ENCODE measurements around the gene CREG2.
A peak's percentile ranks its signal among the peaks of the same experiment; 100 is the strongest.
"Not testable (repeated sequence)": the region's sequence is repeated elsewhere in the genome, so short reads cannot be mapped to it uniquely, and the experiment has no call there.

The CREG2 gene

DNA sequence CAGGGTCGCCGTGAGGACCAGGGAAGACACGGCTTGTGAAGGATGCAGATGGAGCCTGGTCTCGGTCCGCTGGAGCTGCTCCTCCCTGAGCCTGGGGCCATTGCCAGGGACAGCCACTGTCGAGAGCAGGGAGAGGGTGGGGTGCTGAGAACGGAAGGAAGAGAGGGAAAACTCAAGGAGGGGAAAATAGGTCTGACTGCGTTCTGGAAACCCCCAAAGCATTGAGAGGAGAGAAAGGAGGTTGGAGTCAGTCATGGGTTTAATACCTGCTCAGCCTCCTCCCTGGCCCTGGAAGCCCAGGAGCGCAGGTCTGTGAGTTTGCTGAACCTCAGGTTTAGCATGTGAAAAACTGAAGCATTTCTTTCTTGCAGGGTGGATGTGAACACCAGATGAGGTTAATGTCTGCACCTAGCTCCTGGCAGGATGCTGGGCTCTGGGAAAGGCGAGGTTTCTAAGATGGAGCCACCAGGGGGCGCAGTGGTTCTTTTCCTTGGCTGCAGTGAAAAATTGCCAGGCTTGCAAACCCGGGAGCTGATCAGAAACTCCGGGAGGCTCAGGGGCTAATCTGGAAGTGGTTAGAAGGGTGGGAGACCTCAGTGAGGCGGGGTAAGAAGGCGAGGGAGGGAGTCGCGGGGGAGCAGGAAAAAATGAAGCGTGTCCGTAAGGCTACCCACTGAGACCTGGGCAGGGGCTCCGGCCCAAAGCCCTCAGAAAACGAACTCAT lies 45.2 kb downstream of the CREG2 start:
- DNase-seq, result peak; percentile 82

DNA sequence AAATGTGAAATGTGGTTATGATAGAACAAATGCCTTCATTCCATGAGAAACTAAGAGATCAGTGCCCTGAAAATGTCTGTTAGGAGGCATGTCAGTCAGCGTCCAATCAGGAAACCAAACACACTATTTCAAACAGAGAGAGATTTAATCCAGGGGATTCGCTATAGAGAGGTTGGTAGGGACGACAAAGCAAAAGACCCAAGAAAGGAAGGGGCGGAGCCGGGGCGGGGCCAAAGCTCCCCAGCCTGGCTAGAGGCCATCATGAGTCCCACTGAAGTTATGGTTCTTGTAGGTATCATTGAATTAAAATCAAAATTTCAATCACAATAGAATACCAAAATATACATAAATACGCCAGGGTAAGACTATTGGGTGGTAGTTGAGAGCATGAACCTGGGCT lies 45.9 kb downstream of the CREG2 start:
- DNase-seq, result peak; percentile 44

DNA sequence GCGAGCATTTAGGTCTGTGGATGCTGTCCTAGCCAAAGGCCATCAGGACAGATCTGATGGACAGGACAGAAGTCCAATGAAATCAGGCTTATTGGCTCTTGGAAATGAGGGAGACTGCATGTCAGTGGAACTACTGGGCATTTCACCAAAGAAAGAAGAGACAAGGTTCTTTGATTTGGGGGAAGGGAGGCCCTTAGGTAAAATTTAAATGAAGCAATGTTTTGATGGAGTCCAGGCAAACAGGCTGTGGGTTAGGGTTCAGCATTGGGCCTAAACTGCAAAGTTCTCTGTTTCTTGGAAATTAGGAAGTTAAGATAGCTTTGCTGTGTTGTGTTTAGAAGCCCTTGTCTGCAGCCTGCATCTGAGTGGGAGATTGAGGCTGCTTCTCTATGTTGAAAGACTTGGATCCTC lies 47.2 kb downstream of the CREG2 start:
- peak; percentile 53 for DNase-seq

DNA sequence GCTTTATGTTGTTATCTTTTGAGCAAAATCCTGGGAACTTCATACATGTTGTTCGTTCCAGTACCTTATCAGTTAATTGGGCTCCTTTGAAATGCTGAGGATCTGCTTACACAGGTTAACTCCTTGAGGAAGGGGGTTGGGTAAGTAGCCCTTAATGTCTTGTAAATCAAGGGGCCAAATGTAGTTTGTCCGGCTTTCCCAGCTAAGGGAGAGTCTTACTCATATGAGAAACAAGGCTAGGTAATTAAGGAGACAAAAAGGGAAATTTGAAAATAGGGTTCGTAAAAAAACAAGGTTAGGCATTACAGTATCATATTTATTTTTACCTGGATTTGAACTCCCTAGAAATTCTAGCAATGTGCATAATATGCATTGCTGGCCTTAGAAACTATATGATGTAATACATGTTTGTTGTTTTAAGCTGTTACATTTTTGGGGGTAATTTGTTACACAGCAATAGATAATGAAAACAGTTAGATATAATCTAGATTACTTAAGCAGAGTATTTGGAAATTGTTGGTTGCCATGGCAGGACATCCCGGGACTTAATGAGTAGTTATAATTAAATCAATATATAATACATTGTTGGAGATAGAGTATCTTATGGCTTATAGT lies 47.9 kb downstream of the CREG2 start:
- no peak for DNase-seq

DNA sequence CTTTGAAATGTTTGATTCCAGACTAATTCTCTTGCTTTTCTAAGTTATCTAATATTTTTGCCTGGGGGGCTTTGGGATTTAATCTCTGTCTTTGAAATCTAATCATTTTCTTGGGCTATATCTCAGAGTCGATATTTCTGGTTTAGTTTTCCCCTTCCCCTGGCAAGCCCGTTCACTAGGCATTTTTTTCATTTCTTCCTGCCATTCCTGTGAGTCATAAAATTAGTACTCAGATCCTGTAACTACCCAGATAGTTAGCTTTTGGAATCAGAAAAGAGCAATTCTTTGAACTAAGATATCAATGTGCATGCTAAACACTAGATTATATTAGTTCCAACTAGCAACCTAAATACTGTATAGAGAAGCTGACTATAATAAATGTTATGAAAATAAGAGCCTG lies 49.4 kb downstream of the CREG2 start:
- no peak for DNase-seq

DNA sequence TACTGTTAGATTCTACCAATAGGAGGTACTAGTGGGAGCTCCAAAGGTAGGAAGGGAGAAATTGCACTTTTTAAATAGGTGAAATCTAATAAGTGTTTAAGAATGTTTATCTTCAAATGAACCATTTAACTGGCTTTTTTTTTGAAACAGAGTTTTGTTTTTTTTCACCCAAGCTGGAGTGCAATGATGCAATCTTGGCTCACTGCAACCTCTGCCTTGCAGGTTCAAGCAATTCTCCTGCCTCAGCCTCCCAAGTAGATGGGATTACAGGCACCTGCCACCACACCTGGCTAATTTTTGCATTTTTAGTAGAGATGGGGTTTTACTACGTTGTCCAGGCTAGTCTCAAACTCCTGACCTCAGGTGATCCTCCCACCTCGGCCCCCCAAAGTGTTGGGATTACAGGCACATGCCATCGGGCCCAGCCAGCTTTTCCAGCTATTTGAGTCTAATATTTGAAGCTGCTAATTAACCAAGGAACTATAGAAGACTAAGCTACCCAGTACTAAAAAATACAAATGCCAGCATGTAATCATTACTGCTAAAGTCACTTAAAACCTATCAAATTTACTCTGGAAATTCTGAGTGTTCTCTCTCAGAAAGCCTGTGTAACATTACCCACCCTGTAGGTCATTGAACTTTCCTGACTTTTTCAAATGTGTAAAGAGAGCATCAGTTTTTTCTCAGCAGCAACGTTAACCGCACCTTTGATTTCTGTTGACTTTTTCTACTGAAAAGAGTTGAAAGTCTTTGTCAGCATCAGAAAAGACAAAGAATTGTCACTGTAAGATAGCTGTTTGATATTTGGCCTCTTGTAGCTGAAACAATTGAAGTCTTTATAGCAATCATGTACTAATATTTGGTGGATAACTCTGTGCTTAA lies 54.2 kb downstream of the CREG2 start:
- no peak for DNase-seq

DNA sequence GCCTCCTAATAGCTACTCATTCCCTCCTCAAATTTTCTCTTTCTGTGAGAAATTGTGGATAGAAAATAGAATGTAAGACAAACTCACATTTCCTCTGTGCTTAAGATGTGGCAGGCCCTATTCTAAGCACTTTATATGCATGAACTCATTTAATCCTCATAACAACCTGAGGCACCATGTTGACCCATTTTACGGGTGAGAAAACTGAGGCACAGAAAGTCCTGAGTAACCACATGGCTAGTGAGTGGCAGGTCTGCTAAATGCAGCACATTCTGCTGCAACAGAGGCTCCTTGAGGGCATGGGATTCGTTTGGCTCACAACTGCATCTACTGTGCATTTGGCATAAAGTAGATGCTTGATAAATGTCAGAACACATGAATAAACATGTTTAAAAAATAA lies 56.1 kb downstream of the CREG2 start:
- no peak for DNase-seq

DNA sequence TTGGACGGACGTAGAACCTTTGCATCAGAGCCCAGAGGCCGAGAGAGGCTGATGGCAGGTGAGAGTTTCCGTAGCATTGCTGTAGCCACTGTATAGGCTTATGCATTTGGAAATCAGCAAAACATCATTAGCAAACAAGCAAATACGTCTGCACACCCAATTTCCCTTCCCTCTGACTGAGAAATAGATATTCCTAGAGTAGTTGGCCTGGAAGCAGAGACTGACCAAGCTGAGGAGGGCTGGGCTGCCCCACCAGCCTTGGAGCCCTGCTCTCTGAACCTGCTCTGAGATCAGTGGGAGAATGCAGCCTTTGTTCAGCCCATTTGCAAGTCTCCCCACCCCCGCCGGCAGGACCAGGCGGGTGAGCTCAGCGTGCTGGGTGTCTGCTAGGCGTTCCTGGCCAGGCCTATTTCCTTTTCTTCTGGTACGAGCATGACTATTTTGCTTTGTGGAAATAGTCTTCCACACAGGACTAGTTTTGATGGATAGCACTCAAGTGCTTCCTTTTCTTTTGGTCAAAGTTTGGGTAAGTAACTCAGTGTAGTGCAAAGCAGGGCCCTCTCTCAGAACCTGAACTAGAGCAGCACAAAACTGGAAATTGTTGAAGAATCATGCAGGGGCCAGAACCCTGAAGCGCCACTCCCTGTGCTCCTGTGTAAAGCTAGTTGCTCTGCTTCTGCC lies 56.9 kb downstream of the CREG2 start:
- peak; percentile 50 for DNase-seq

DNA sequence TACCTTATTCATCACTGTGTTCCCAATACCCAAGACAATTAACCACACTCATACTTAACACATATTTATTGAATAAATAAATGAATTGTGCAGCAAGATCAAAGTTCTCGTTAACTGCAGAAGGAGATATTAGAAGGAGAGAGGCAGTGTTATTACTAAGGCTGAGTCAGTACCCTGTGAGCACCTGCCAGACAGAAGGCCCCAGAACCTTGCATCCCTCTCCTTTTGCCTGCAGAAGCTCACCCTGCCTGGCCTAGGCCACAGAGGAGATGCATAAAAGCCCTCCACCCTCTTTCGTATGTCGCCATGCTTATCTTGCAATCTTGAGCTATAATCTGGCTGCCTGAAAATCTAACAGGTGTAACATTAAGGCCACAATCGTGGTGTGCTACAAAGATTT lies 58.3 kb downstream of the CREG2 start:
- no peak for DNase-seq

DNA sequence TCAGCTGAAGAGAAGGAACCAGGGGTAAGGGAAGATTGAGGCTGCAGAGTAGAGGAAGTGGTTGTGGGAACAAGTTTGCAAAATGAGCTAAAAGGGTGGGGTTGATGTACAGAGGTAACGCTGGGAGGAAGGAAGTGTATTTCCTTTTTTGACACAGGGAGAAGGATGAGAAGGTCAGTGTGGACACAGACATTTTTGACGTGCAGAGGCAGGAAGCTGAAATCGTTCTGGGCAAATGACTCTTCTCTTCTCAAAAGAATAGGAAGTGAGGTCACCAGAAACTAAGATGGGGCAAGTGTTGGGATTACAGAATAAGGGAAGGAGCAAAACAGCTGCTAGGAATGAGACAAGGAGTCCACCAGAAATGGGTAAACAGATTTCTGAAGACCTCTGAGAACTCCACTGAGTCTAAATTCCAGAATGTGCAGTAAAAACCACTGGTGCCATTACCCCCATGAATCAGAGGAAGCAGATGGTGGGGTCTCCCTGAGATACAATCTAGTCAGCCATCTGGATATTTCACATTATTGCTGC lies 58.8 kb downstream of the CREG2 start:
- peak; percentile 82 for DNase-seq

DNA sequence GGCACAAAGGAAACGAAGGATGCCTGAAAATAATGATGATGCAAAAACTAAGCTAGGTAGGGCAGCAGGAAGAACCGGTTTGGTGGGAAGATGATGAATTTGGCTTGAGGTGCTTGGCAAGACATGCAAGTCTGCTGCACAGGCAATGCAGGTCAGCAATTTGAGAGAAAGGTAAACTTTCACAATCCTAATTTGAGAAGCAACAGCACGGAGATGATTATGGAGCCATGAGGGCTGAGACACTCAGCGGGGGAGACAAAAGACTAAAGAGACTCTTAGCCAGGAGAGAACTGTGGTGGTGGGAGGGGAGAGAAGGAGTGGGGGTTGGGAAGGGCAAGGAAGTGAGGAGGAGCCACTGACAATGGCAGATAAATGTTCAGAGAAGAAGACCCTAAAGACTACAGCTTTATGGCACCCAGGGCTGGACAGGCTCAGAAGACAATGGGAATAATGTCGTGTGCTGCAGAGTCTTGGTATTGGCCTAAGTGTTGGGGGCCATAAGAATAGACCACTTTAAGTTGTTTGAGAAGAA lies 59.4 kb downstream of the CREG2 start:
- no peak for DNase-seq

DNA sequence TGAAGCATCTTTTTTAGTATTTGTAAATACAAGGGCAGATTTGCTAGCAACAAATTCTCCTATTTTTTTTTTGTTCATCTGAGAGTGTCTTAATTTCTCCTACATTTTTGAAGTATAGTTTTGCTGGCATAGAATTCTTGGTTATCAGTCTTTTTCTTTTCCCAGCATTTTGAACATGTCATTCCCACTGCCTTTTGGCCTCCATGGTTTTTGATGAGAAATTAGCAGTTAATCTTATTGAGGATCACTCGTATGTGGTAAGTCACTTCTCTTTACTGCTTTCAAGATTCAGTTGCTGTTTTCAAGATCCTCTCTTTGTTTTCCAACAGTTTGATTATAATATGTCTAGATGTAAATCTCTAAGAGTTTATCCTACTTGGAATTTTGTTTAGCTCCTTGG lies 61.9 kb downstream of the CREG2 start:
- DNase-seq, result no peak

DNA sequence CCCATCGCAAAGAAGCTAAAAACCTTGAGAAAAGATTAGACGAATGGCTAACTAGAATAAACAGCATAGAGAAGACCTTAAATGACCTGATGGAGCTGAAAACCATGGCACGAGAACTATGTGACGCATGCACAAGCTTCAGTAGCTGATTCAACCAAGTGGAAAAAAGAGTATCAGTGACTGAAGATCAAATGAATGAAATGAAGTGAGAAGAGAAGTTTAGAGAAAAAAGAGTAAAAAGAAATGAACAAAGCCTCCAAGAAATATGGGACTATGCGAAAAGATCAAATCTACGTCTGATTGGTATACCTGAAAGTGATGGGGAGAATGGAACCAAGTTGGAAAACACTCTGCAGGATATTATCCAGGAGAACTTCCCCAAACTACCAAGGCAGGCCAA lies 70.7 kb downstream of the CREG2 start:
- not testable (repeated sequence) for DNase-seq

DNA sequence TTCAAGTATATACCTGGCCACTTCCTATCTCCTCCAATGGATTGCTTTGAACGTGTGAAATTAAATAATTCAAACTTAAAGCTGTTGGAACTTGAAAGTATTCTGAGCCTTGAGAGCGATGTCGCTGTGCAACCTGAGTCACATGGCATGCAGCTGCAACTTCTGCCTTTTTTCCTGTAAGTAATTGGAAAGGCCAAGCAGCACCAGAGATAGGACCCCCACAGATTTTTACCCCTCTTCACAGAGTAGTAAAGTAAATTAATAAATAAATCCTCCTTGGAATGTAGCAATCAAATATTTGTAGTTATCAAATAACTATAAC lies 75.6 kb downstream of the CREG2 start:
- peak; percentile 37 for DNase-seq

DNA sequence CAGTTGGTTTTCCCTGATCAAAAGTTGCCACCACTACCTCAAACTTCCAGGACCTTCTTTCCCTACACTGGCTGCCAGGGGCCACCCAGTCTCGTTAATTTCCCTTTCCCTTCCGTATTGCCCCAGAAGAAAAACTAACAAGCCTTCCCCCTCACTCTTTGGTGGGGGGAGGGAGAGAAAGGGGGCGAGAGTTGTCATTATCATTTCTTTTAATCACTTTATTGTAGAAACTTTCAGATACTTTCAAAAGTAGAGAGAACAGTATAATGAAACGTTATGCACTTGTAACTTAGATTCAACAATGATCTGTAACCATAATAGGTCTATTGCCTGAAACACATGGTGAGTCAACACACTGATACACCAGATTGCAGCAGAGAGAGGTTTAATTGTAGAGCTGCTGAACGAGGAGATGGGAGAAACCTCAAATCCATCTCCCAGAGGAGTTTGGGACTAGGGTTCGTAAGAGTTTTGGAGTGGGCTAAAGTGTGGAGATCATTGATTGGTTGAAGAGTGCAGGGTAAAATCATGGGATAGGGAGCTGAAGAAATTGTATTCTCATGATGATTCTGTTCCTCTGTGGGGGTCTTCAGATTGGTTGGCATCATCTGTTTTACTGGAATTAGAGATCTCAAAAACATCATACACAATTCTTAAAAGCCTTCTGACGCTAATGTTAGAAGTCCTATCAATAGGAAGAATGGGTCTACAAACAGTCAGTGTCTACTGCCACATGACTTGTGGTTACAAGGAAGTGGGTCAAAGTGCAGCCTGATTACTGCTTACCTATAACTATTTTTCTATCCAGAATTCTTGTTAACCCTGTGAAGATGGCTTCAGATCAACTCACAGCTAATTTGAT lies 76.2 kb downstream of the CREG2 start:
- no peak for DNase-seq

DNA sequence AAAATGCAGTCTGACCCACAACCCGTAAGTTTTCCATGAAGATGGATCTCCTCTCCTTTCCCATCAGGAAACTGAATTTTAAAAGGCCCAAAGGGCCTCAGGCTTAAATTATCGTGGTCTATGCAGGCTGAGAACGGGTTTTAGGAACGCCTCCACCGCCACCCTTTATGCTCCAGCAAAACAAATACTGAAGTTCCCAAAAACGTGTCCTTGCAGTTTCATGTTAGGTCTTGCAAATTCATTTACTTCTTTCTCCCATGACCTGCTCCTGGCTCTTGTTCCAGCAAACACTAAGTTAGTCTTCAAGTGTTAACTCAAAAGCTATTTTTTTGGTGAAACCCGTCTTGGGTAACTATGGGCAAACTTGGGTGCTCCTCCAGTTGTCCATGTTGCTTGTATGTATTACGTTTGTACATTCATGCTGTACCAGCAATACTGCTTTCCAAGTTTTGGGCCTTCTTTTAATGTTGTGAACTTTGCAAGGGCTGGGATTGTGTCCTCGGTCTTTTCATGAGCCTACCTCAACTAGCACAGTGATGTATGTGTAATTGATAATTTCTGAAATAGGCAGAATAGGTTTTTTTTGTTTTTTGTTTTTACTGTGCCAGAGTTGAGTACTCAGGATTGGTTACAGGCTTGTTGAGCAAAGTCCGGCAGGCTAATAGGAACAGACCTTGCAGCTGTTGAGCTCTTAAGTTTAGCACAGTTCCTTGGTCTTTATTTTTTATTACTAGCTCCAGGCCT lies 77.0 kb downstream of the CREG2 start:
- no peak for DNase-seq

DNA sequence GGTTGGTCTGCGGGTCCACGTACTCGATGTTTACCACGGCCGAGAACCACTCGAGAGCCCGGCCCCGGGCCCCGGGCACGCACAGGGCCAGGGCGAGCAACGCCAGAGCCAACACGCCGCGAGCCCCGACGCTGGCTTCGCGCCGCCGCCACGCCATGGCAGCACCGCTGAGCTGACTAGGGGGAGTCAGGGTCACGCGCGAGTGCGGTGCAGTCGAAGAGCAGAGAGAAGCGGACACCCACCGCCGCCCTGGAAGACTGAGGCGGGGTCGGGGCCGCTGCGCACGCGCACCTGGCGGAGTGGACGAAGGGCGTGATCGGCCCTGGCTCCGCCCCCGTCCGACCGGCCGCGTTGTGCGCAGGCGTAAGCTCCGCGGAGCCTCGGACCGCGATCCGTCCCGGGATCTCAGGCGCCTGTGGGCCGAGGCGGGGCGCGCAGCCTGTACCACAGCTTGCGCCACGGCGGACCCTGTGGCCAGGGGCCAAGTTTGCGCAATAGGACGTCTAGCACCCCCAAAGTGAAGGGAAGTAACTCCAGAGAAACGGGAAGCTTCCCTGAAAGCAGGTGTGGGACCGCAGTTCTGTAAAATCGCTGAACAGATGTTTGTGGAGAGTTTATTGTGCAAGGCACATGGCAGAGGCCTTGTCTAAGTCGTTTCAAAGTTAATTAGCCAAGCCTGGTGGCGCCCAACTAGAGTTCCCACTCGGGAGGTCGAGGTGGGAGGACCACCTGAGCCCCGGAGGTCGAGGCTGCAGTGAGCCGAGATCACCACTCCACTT lies 78.7 kb downstream of the CREG2 start, which contains the start of gene RNF149:
TSS of gene RNF149 (minus strand) at position 270 of the 779 bp plus-strand sequence. CDS start at position 157, 113 bp downstream.
- peak; percentile 96 for DNase-seq

DNA sequence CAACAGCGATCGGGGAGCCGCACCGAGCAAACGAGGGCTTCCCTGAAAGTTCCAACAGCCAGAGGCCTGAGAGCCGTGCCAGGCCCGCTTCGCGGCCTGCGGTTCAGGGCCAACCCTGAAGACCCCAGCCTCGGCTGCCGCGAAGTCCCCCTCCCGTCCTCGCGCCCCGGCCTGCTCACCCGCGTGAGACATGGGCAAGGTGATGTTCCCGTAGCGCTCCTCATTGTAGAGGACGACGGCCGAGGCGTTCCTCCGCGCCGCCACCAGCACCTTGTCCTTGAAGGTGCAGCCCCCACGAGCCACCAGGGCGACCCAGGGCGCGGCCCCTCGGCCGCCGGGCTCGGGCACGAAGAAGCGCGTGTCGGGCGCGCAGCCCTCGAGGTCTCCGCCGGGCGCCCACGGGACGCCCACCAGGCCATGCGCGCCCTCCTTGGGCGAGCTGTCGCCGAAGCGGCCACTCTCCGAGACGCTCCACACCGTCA lies 79.3 kb downstream of the CREG2 start:
- DNase-seq, result peak; percentile 49

DNA sequence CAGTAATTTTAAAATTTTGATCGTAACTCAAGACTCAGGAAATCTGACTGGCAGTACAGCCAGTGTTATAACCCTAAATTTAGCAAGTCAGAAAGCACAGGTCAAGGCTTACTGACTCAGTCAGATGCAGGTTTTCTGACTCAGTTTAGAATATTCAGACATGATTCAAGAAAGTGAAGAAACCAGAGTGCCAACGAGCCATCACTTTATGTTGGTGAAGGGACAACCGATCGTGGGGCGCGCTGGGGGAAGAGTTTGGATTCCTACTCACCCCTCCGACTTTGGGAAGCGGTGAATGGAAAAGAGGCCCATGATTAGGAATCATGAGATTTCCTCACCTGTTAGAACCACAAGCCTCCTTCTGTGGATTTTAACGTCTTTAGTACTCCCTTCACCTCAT lies 79.8 kb downstream of the CREG2 start:
- no peak for DNase-seq

DNA sequence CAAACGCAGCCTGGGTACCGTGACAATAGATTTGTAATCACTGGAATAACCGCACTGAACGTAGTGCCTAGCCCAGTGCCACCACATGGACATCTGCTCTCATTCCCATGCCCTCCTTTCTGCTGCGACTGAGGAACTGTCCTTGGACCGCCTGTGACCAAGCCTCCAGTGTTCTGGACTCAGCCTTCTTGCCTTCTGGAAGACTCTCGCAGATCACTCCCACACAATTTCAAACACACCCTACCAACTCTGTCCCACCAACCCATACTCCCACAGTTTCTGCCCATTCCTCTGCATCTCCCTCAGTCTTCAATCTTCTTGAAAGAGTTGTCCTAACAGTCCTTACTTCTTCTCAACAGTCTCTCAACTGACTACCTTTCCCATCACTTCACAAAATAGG lies 80.9 kb downstream of the CREG2 start:
- DNase-seq, result no peak
